VCaP (cell line): ENCODE results near the gene IGSF6.
"Not testable (repeated sequence)": the region's sequence is repeated elsewhere in the genome, so short reads cannot be mapped to it uniquely, and the experiment has no call there.

Experiments
- H3K27ac ChIP-seq: fragments of 450-650 bp; 2 replicates; pipeline ENCODE4 v1.5.1; 2017
- TF ChIP-seq, protein P1 (sequence below): fragments of 450-650 bp; conservative IDR thresholded peaks from 2 replicates; pipeline ENCODE4 v1.5.1; 2017; ENCODE audit warnings: mild to moderate bottlenecking, moderate library complexity

IGSF6 gene

DNA sequence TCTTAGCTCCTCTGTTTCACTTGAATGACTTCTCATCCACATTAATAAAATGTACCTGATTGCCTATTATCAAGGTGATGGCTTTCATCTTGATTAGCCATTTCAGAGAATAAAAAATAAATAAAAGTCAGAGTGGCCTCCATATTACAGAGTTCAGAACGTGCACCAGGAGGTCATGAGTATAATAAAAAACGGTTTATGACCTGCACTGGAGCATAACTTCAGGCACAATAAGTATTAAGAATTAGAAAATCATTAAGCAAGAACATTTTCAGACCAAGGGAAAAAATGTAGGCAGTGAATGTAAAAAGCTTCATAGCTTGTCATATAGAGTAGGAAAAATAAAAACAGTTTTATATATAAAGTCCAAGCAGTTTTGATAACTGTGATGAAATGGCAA is 41.6 kb downstream of the IGSF6 start:
- TF ChIP-seq, protein P1, sequence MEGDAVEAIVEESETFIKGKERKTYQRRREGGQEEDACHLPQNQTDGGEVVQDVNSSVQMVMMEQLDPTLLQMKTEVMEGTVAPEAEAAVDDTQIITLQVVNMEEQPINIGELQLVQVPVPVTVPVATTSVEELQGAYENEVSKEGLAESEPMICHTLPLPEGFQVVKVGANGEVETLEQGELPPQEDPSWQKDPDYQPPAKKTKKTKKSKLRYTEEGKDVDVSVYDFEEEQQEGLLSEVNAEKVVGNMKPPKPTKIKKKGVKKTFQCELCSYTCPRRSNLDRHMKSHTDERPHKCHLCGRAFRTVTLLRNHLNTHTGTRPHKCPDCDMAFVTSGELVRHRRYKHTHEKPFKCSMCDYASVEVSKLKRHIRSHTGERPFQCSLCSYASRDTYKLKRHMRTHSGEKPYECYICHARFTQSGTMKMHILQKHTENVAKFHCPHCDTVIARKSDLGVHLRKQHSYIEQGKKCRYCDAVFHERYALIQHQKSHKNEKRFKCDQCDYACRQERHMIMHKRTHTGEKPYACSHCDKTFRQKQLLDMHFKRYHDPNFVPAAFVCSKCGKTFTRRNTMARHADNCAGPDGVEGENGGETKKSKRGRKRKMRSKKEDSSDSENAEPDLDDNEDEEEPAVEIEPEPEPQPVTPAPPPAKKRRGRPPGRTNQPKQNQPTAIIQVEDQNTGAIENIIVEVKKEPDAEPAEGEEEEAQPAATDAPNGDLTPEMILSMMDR = no peak
- H3K27ac ChIP-seq = no peak overlapping the region

DNA sequence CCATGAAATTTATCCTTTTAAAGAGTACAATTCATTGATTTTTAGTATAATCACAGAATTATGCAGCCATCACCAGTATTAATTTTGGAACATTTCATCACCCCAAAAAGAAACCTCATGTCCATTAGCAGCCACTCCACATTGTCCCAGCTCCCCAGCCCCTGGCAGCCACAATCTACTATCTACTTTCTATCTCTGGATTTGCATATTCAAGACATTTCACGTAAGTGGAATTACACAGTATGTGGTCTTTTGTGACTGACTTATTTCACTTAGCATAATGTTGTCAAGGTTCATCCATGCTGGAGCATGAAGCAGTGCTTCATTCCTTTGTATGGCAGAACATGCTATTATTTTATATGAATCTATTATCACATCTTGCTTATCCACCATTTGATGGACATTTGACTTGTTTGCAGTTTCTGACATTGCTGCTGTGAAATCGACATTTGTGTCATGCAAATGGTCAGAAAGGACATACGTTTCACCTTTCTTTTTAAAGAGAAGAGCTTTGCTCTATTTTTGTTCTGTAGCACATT is 42.3 kb downstream of the IGSF6 start:
- TF ChIP-seq, protein P1 = no peak
- no peak overlapping the region for H3K27ac ChIP-seq

GRCh38 chr16:21608639-21609328 is 43.6 kb downstream of the IGSF6 start:
- TF ChIP-seq, protein P1 = no peak
- H3K27ac ChIP-seq = no peak overlapping the region

DNA sequence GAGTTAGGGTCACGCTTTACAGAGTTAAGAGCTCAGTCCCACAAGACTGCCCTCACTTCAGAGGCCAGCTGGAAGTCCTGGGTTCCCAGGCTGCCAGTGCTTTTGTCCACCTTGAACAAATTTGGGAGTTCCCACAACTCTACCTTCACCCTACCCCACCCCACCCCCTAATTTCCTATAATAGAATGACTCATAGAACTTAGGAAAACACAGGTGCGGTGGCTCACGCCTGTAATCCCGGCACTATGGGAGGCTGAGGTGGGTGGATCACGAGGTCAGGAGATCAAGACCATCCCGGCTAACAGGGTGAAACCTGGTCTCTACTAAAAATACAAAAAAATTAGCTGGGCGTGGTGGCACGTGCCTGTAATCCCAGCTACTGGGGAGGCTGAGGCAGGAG is 46.6 kb downstream of the IGSF6 start:
- H3K27ac ChIP-seq = not testable (repeated sequence)

DNA sequence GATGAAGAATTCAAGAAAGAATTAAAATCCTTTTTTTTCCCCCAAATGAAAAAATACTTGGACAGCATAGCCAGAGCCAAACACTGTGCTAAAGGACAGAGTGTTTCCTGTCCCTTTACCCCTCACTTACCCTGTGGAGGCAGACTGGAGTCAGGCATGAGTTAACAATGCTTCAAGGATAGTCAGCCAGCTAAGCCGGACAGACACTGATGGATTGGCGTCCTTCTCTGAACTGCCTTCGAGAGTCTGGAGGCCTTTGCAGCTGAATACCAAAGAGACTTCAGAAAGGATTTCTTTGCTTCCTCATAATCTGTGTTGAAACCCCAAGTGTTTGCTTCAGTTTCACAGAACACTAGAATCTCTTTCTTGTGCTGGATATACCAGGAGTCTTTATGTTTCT is 48.5 kb downstream of the IGSF6 start:
- no peak overlapping the region for H3K27ac ChIP-seq

DNA sequence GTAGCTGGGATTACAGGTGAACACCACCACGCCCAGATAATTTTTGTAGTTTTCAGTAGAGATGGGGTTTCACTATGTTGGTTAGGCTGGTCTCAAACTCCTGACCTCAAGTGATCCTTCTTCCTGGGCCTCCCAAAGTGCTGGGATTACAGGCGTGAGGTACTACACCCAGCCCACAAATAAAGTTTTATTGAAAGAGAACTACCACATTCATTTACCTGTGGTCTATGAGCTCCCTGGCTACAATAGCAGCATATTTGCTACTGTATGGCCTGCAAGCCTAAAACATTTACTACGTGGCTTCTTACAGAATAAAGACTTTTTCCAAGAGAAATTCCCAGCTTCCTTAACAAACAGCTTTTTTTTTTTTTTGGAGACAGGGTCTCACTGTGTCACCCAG is 49.6 kb downstream of the IGSF6 start:
- TF ChIP-seq, protein P1 = no peak
- H3K27ac ChIP-seq = no peak overlapping the region

More for the DNA sequence above, 48.5 kb downstream of the IGSF6 start:
- TF ChIP-seq, protein P1 = no peak

- peak overlapping the region; percentile 83 for H3K27ac ChIP-seq
- TF ChIP-seq, protein P1 = no peak
Observed at GRCh38 chr16:21600031-21600773, 52.2 kb downstream of the IGSF6 start.
